Anterior cingulate cortex (tissue), 58 donors: ENCODE measurements around the gene MEIOB.
"Not testable (repeated sequence)": the region's sequence is repeated elsewhere in the genome, so short reads cannot be mapped to it uniquely, and the experiment has no call there.

Experiments used
- DNase-seq, 58 donors: peaks; one replicate each; lab custom pipeline; 2025; lab: John Stamatoyannopoulos, UW

Gene MEIOB

GRCh38 chr16:1817276-1817589 lies 54.7 kb downstream of the MEIOB start:
- no peak for DNase-seq

GRCh38 chr16:1816396-1817275 lies 55.3 kb downstream of the MEIOB start:
- no peak for DNase-seq

GRCh38 chr16:1815461-1815860 lies 56.5 kb downstream of the MEIOB start:
- no peak for DNase-seq

GRCh38 chr16:1812732-1813163 lies 59.2 kb downstream of the MEIOB start:
- peak in 47 of 58 donors; percentile 4 to 80 (median 39) for DNase-seq

- DNase-seq, result no peak
Observed at GRCh38 chr16:1810536-1810935, 61.4 kb downstream of the MEIOB start.

- no peak for DNase-seq
Observed at GRCh38 chr16:1810106-1810505, 61.9 kb downstream of the MEIOB start.

- DNase-seq, result no peak
Observed at GRCh38 chr16:1809281-1809801, 62.6 kb downstream of the MEIOB start.

GRCh38 chr16:1808691-1809090 lies 63.3 kb downstream of the MEIOB start:
- no peak for DNase-seq

GRCh38 chr16:1807626-1808025 lies 64.3 kb downstream of the MEIOB start:
- no peak for DNase-seq

- no peak for DNase-seq
Observed at GRCh38 chr16:1800701-1801100, 71.3 kb downstream of the MEIOB start.

GRCh38 chr16:1799263-1799662 lies 72.7 kb downstream of the MEIOB start:
- DNase-seq, result not testable (repeated sequence)

- no peak for DNase-seq
Observed at GRCh38 chr16:1794908-1795666, 76.9 kb downstream of the MEIOB start.

- no peak for DNase-seq
Observed at GRCh38 chr16:1794221-1794871, 77.6 kb downstream of the MEIOB start.

GRCh38 chr16:1793578-1794220 lies 78.3 kb downstream of the MEIOB start, which contains the start of gene IGFALS:
Gene IGFALS, minus strand, starts transcription at chr16:1793705. Its CDS starts 53 bp downstream, at chr16:1793652.
- DNase-seq, result no peak

GRCh38 chr16:1792836-1793577 lies 79.0 kb downstream of the MEIOB start:
- no peak for DNase-seq

- DNase-seq, result no peak
Observed at GRCh38 chr16:1791943-1792812, 79.8 kb downstream of the MEIOB start.

- no peak for DNase-seq
Observed at GRCh38 chr16:1791256-1791942, 80.6 kb downstream of the MEIOB start.
